IMR-90 (cell line): ENCODE measurements around the gene USP25. TPM values are rescaled to one million over a fixed set of nuclear protein-coding genes. Genes with fewer than 3 reads are reported as not detected.
A peak's percentile ranks its signal among the peaks of the same experiment; 100 is the strongest.

Experiments used
- ATAC-seq: fragments of 200-7000 bp; cut with Tn5 transposase; 2 replicates; pipeline ENCODE4 v1.9.1; 2020; ENCODE audit warnings: low read depth, mild to moderate bottlenecking, moderate library complexity
- BruUV-seq: library from RNA; stranded (reverse); fragments of 400-500 nt; replicated peaks from 2 replicates; lab custom pipeline; 2021; lab: Mats Ljungman, UMichigan
- CTCF ChIA-PET: fragments of 300-600 bp; formaldehyde crosslinking; extraction: SDS; loops from one replicate; lab custom pipeline; 2021; ENCODE audit warnings: antibody characterized with exemption; lab: Yijun Ruan, JAX
- POLR2A ChIA-PET: fragments of 300-600 bp; sonication (Branson Sonifier 250); formaldehyde crosslinking; loops from one replicate; lab custom pipeline; 2022; ENCODE audit warnings: antibody characterized with exemption; ENCODE audit not compliant: unreplicated experiment; lab: Charles Lee
- DNase-seq: peaks from one replicate; pipeline ENCODE4 v3.0.0; 2013
- H2AFZ ChIP-seq: replicated peaks from 2 replicates; pipeline ENCODE3; 2013; ENCODE audit warnings: low read length, mild to moderate bottlenecking; ENCODE audit not compliant: poor library complexity
- H2AK5ac ChIP-seq: 2 replicates; pipeline ENCODE4 v1.6.1; 2013; ENCODE audit warnings: low read depth, low read length, inconsistent platforms
- H2AK9ac ChIP-seq: replicated peaks from 2 replicates; pipeline ENCODE3; 2013; ENCODE audit warnings: mild to moderate bottlenecking, low read depth, low read length, moderate library complexity; ENCODE audit not compliant: poor library complexity
- H2BK120ac ChIP-seq: 2 replicates; pipeline ENCODE4 v1.6.1; 2013; ENCODE audit warnings: low read depth, low read length, inconsistent platforms
- H2BK15ac ChIP-seq: 3 replicates; pipeline ENCODE4 v1.6.1; 2013; ENCODE audit warnings: low read depth, low read length, inconsistent platforms
- H2BK20ac ChIP-seq: 2 replicates; pipeline ENCODE4 v1.6.1; 2013; ENCODE audit warnings: low read depth, mild to moderate bottlenecking, inconsistent platforms, low read length, moderate library complexity
- H2BK5ac ChIP-seq: 2 replicates; pipeline ENCODE4 v1.6.1; 2013; ENCODE audit warnings: mild to moderate bottlenecking, low read depth, low read length, inconsistent platforms; ENCODE audit not compliant: poor library complexity, severe bottlenecking
- H3K14ac ChIP-seq: replicated peaks from 2 replicates; pipeline ENCODE4 v1.6.1; 2013; ENCODE audit warnings: low read depth, low read length, inconsistent platforms
- H3K18ac ChIP-seq: 2 replicates; pipeline ENCODE4 v1.6.1; 2013; ENCODE audit warnings: low read depth, low read length, control low read depth
- H3K23ac ChIP-seq: 2 replicates; pipeline ENCODE4 v1.6.1; 2013; ENCODE audit warnings: low read depth, low read length, inconsistent platforms
- H3K27ac ChIP-seq: 2 replicates; pipeline ENCODE4 v1.5.1; 2013; ENCODE audit warnings: mild to moderate bottlenecking, control low read depth, low read length; ENCODE audit not compliant: insufficient read depth
- H3K27me3 ChIP-seq: 2 replicates; pipeline ENCODE4 v1.6.1; 2013; ENCODE audit warnings: low read length; ENCODE audit not compliant: control insufficient read depth, insufficient read depth
- H3K36me3 ChIP-seq: 2 replicates; pipeline ENCODE4 v1.6.1; 2013; ENCODE audit warnings: low read length, mixed read lengths; ENCODE audit not compliant: control insufficient read depth, insufficient read depth
- H3K4ac ChIP-seq: 2 replicates; pipeline ENCODE4 v1.6.1; 2013; ENCODE audit warnings: low read depth, low read length, inconsistent platforms
- H3K4me1 ChIP-seq: 2 replicates; pipeline ENCODE4 v1.6.1; 2013; ENCODE audit warnings: low read length, mixed read lengths; ENCODE audit not compliant: control insufficient read depth, insufficient read depth
- H3K4me2 ChIP-seq: 2 replicates; pipeline ENCODE4 v1.6.1; 2013; ENCODE audit warnings: low read depth, mild to moderate bottlenecking, control low read depth, low read length, moderate library complexity
- H3K4me3 ChIP-seq: 2 replicates; pipeline ENCODE4 v1.5.1; 2013; ENCODE audit warnings: low read depth, mild to moderate bottlenecking, control low read depth, low read length, moderate library complexity; ENCODE audit not compliant: insufficient read depth
- H3K56ac ChIP-seq: 2 replicates; pipeline ENCODE4 v1.6.1; 2013; ENCODE audit warnings: low read length, inconsistent platforms; ENCODE audit not compliant: insufficient read depth; ENCODE audit errors: extremely low read depth
- H3K79me1 ChIP-seq, 2 experiments: 2 replicates each; pipeline ENCODE4 v1.6.1; 2013; ENCODE audit warnings: low read length in 2 of 2, inconsistent platforms in 1 of 2, low read depth in 1 of 2
- H3K9ac ChIP-seq: 2 replicates; pipeline ENCODE4 v1.6.1; 2013; ENCODE audit warnings: low read depth, low read length, control low read depth
- H3K9me1 ChIP-seq: 2 replicates; pipeline ENCODE4 v1.6.1; 2013; ENCODE audit warnings: low read length, inconsistent platforms; ENCODE audit not compliant: insufficient read depth
- H3K9me3 ChIP-seq: 2 replicates; pipeline ENCODE4 v1.6.1; 2013; ENCODE audit warnings: low read length; ENCODE audit not compliant: control insufficient read depth, insufficient read depth
- H4K20me1 ChIP-seq: 2 replicates; pipeline ENCODE4 v1.6.1; 2013; ENCODE audit warnings: low read length, inconsistent platforms; ENCODE audit not compliant: insufficient read depth
- H4K5ac ChIP-seq: 2 replicates; pipeline ENCODE4 v1.6.1; 2013; ENCODE audit warnings: mild to moderate bottlenecking, low read depth, low read length, control low read depth
- H4K8ac ChIP-seq, 2 experiments: 2 replicates each; pipeline ENCODE4 v1.6.1; 2013; ENCODE audit warnings: low read depth in 2 of 2, low read length in 2 of 2, control low read depth in 1 of 2, inconsistent platforms in 1 of 2
- H4K91ac ChIP-seq: 2 replicates; pipeline ENCODE4 v1.6.1; 2013; ENCODE audit warnings: low read depth, low read length, inconsistent platforms; ENCODE audit not compliant: insufficient read depth
- CEBPB ChIP-seq: IDR thresholded peaks from 2 replicates; pipeline ENCODE4 v1.6.1; 2012; ENCODE audit warnings: low read depth, low read length, improper control_type of control experiment
- FOS ChIP-seq: fragments of 150-350 bp; IDR thresholded peaks from 2 replicates; pipeline ENCODE4 v1.6.1; 2016; ENCODE audit warnings: low read depth, low read length
- NFE2L2 ChIP-seq: fragments of 150-350 bp; IDR thresholded peaks from 2 replicates; pipeline ENCODE4 v1.6.1; 2016; ENCODE audit warnings: low read depth, mild to moderate bottlenecking, low read length
- WGBS, 2 experiments: methylation state at CpG; one replicate each; pipeline versions ENCODE4 v1.1.5 to v1.1.7; 2013; ENCODE audit warnings: missing lambda C conversion rate in 2 of 2; ENCODE audit not compliant: insufficient read length in 1 of 2; ENCODE audit errors: extremely low coverage in 2 of 2; 5-methylcytosine and 5-hydroxymethylcytosine counted together
- dilution Hi-C: fragments of 300-500 bp; cut with HindIII; formaldehyde crosslinking; loops from one replicate; pipeline ENCODE4 v1.14.3; 2018; ENCODE audit warnings: low sequenced_read_pairs; ENCODE audit not compliant: unreplicated experiment
- in situ Hi-C: fragments of 300-500 bp; cut with MboI; formaldehyde crosslinking; loops from 3 replicates; pipeline ENCODE4 v1.14.3; 2019; ENCODE audit warnings: low sequenced_read_pairs, inconsistent platforms, mixed read lengths
- intact Hi-C: fragments of 100-400 bp; cut with micrococcal nuclease; formaldehyde crosslinking; loops from 2 replicates; pipeline ENCODE4 v1.10.0; 2022
- polyA plus RNA-seq, 3 experiments: library from polyadenylated mRNA; depleted of rRNA; stranded (reverse); fragments of >200 nt; gene quantifications; 2 replicates each; pipeline ENCODE4 v1.2.3, GENCODE V29; 2012; ENCODE audit warnings: low replicate concordance in 1 of 3
- total RNA-seq: library from RNA; depleted of rRNA; stranded (reverse); fragments of >200 nt; gene quantifications from 2 replicates; pipeline ENCODE4 v1.2.3, GENCODE V29; 2012
- TF ChIP-seq, protein P1 (sequence below): fragments of 150-350 bp; IDR thresholded peaks from 2 replicates; pipeline ENCODE4 v1.6.1; 2017; ENCODE audit warnings: mild to moderate bottlenecking, antibody characterized with exemption, low read length, low read depth

USP25 gene
- total and polyA plus RNA-seq, 2 of the 4 experiments (the other 2 are of a cell fraction) = 9.3 to 23.3 TPM

DNA sequence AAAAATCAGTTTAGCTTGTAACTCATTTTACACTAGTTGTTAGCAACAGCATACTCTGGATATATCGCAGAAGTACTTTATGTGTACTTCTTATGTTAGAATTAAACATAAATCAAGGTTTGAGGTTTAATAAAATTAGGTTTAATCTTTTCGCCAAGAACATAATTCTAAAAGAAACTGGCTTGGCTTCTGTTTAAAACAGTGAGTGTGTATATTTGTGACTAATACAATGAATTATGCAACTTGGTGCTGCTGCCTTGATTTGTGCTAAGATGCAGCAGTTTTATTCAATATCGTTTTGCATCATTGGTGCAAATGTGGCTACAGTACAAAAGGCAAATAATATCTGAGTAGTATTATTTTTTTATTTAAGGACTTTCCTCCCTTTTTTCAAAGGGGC, 44.8 kb downstream of the USP25 start:
- dilution Hi-C loops (no loop called here), intact Hi-C loops (no loop called here), in situ Hi-C loops (no loop called here)
- Histone ChIP-seq H3K36me3 (no peaks in the 10 kb centered on the region), H3K14ac (no peak overlapping the region), H3K23ac (no peak overlapping the region), H3K18ac (no peak overlapping the region), H2AFZ (no peak overlapping the region), H3K27me3 (no peaks in the 10 kb centered on the region), H2BK20ac (no peak overlapping the region), H2AK5ac (no peak overlapping the region), H2BK120ac (no peak overlapping the region), H4K91ac (no peak overlapping the region), H3K4me2 (peak overlapping the region; percentile 39; the same call in 1 of the 2 replicates), H3K4me1 (peaks cover 10% of the 10 kb centered on the region), H4K20me1 (no peaks in the 10 kb centered on the region; the same call in 1 of the 2 replicates), H3K27ac (no peak overlapping the region), H3K9ac (no peak overlapping the region), H3K4me3 (no peak overlapping the region), H2BK15ac (no peak overlapping the region), H2AK9ac (no peak overlapping the region), H3K4ac (no peak overlapping the region), H4K5ac (no peak overlapping the region), H3K9me3 (no peaks in the 10 kb centered on the region), H3K79me1 (peaks cover 8 to 23% of the 10 kb centered on the region in 2 experiments), H2BK5ac (peak overlapping the region; percentile 26), H3K9me1 (0 out of 2 replicates have a peak, but pooled peaks cover 3% of the 10 kb centered on the region), H4K8ac (no peak overlapping the region; a peak in 1 of 4 replicates), H3K56ac (no peak overlapping the region)
- DNase-seq (peak; percentile 70), ATAC-seq (no peak)
- POLR2A ChIA-PET = no interaction called here
- CTCF ChIA-PET = interaction anchor here (1.6 kb wide), 1 partner anchor 11 kb away, joined by 3 read pairs; no protein-coding TSS in a partner anchor
- WGBS, 2 experiments = no CpG with 5 or more reads among the region's 3 CpGs
- BruUV-seq = no TSS peak
- TF ChIP-seq FOS (peak; percentile 39; the same call in 1 of the 2 replicates), CEBPB (peak; percentile 90), NFE2L2 (no peak)
- TF ChIP-seq, protein P1, sequence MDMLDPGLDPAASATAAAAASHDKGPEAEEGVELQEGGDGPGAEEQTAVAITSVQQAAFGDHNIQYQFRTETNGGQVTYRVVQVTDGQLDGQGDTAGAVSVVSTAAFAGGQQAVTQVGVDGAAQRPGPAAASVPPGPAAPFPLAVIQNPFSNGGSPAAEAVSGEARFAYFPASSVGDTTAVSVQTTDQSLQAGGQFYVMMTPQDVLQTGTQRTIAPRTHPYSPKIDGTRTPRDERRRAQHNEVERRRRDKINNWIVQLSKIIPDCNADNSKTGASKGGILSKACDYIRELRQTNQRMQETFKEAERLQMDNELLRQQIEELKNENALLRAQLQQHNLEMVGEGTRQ = no peak
